Prostate gland (tissue), 2 donors: ENCODE measurements around the gene DAB1. TPM values are rescaled to one million over a fixed set of nuclear protein-coding genes. Genes with fewer than 3 reads are reported as not detected.

Experiments used
- DNase-seq: peaks from one replicate; pipeline ENCODE4 v3.0.0-alpha.2; 2019; ENCODE audit warnings: low spot score
- H3K27ac ChIP-seq, 2 donors: fragments of 200-600 bp; sonication (generic); 2 replicates each; pipeline ENCODE4 v1.5.1; 2017 to 2019
- H3K27me3 ChIP-seq: fragments of 200-600 bp; sonication (generic); replicated peaks from 2 replicates; pipeline ENCODE4 v1.5.1; 2019; ENCODE audit not compliant: insufficient read depth
- H3K36me3 ChIP-seq, 2 donors: fragments of 200-600 bp; sonication (generic); 1 replicate in 1 of 2; 2 replicates in 1 of 2; pipeline versions ENCODE4 v1.5.1 to v1.8.1; 2017 to 2019
- H3K4me1 ChIP-seq: fragments of 200-600 bp; sonication (generic); replicated peaks from 2 replicates; pipeline ENCODE4 v1.5.1; 2019
- H3K4me3 ChIP-seq, 2 donors: fragments of 200-600 bp; sonication (generic); 2 replicates each; pipeline ENCODE4 v1.5.1; 2017 to 2019
- H3K9me3 ChIP-seq: fragments of 200-600 bp; sonication (generic); 2 replicates; pipeline ENCODE4 v1.5.1; 2017
- CTCF ChIP-seq, 4 experiments: fragments of 200-600 bp in 2 of 4; fragments of 450-650 bp in 2 of 4; sonication (generic) in 2 of 4; IDR thresholded peaks; 1 replicate in 3 of 4; 2 replicates in 1 of 4; pipeline ENCODE4 v1.5.1; 2016 to 2019; ENCODE audit warnings: antibody characterized with exemption in 4 of 4, mild to moderate bottlenecking in 2 of 4, moderate library complexity in 2 of 4
- POLR2A ChIP-seq: fragments of 450-650 bp; IDR thresholded peaks from one replicate; pipeline ENCODE4 v1.6.1; 2016; ENCODE audit warnings: antibody characterized with exemption, mild to moderate bottlenecking
- POLR2AphosphoS5 ChIP-seq: sonication (generic); formaldehyde crosslinking; IDR thresholded peaks from one replicate; pipeline ENCODE4 v1.6.1; 2017; ENCODE audit warnings: antibody characterized with exemption
- WGBS: methylation state at CpG from one replicate; pipeline ENCODE4 v1.1.5; 2018; 5-methylcytosine and 5-hydroxymethylcytosine counted together
- intact Hi-C: fragments of 100-400 bp; cut with DNase I; formaldehyde crosslinking; loops from one replicate; pipeline ENCODE4 v1.14.2; 2022
- total RNA-seq, 2 donors: library from RNA; depleted of rRNA; stranded (reverse); fragments of >200 nt; gene quantifications; one replicate each; pipeline ENCODE4 v1.1.0, GENCODE V29; 2016

The DAB1 gene
- total RNA-seq, 2 donors from 2014 or later: 0.64 to 3.6 TPM

GRCh38 chr1:57066980-57067610 is 356.8 kb downstream of the DAB1 start:
- WGBS: 84% methylated on average over 4 of the region's 4 CpGs
- no peaks in the 10 kb centered on the region for H3K36me3 ChIP-seq
- TF ChIP-seq CTCF (IDR thresholded peaks at IDR 0.05) (no peak), POLR2A (no peak), POLR2AphosphoS5 (no peak)

GRCh38 chr1:57065442-57065841 is 358.4 kb downstream of the DAB1 start:
- H3K9me3 ChIP-seq: no peaks in the 10 kb centered on the region
- H3K36me3 ChIP-seq: no peaks in the 10 kb centered on the region
- H3K4me3 ChIP-seq: no peak overlapping the region
- intact Hi-C loops: loop anchor here (10.0 kb wide), 1 partner anchor 231 kb away; no protein-coding TSS in a partner anchor
- no peaks in the 10 kb centered on the region for H3K4me1 ChIP-seq
- H3K27me3 ChIP-seq: no peaks in the 10 kb centered on the region
- DNase-seq: no peak
- TF ChIP-seq POLR2A (no peak), POLR2AphosphoS5 (no peak), CTCF (IDR thresholded peaks at IDR 0.05) (no peak)
- WGBS: 46% methylated on average over 3 of the region's 3 CpGs
- H3K27ac ChIP-seq: peak overlapping the region in 1 of 2 donors; percentile 20

More at GRCh38 chr1:57066980-57067610, 356.8 kb downstream of the DAB1 start:
- no peaks in the 10 kb centered on the region for H3K4me1 ChIP-seq
- H3K9me3 ChIP-seq: no peaks in the 10 kb centered on the region
- no peak overlapping the region for H3K4me3 ChIP-seq
- H3K27ac ChIP-seq: no peak overlapping the region
- no peak for DNase-seq
- intact Hi-C loops: loop anchor here (10.0 kb wide), 1 partner anchor 232 kb away; no protein-coding TSS in a partner anchor
- no peaks in the 10 kb centered on the region for H3K27me3 ChIP-seq

GRCh38 chr1:57064379-57065140 is 359.3 kb downstream of the DAB1 start:
- H3K4me3 ChIP-seq: no peak overlapping the region
- no peaks in the 10 kb centered on the region for H3K27me3 ChIP-seq
- no peaks in the 10 kb centered on the region for H3K9me3 ChIP-seq
- TF ChIP-seq CTCF (IDR thresholded peaks at IDR 0.05) (no peak), POLR2A (no peak), POLR2AphosphoS5 (no peak)
- no peak overlapping the region for H3K27ac ChIP-seq
- 84% methylated on average over 7 of the region's 7 CpGs for WGBS
- no peaks in the 10 kb centered on the region for H3K4me1 ChIP-seq
- H3K36me3 ChIP-seq: no peaks in the 10 kb centered on the region
- no peak for DNase-seq
- intact Hi-C loops: loop anchor here (10.0 kb wide), 1 partner anchor 230 kb away; no protein-coding TSS in a partner anchor

- DNase-seq: no peak
- H3K36me3 ChIP-seq: no peaks in the 10 kb centered on the region
- TF ChIP-seq CTCF (IDR thresholded peaks at IDR 0.05) (no peak), POLR2AphosphoS5 (no peak), POLR2A (no peak)
- no peak overlapping the region for H3K4me3 ChIP-seq
- intact Hi-C loops: loop anchor here (10.0 kb wide), 1 partner anchor 229 kb away; no protein-coding TSS in a partner anchor
- no peaks in the 10 kb centered on the region for H3K9me3 ChIP-seq
- H3K27me3 ChIP-seq: no peaks in the 10 kb centered on the region
- no peaks in the 10 kb centered on the region for H3K4me1 ChIP-seq
- no peak overlapping the region for H3K27ac ChIP-seq
- WGBS: 95% methylated on average over 6 of the region's 6 CpGs
These were observed 360.3 kb downstream of the DAB1 start for GRCh38 chr1:57063406-57064125.
